Stimulated activated CD8-positive, alpha-beta memory T cell treated with anti-CD3 and anti-CD28 coated beads, Interleukin-12 subunit alpha, Interleukin-12 subunit beta, amount 100 ng/mL, for 24 hours (primary cell): ENCODE results near the gene SULF2.
"Not testable (repeated sequence)": the region's sequence is repeated elsewhere in the genome, so short reads cannot be mapped to it uniquely, and the experiment has no call there.

Experiments
- DNase-seq: peaks from one replicate; pipeline ENCODE4 v3.0.0-alpha.2; 2020; ENCODE audit errors: extremely low read depth

SULF2 gene

GRCh38 chr20:47785311-47785853 is at the start of gene SULF2:
TSS of gene SULF2 (minus strand) at chr20:47785481. CDS start at chr20:47757363, 28,118 bp downstream.
- DNase-seq, result no peak

- DNase-seq, result not testable (repeated sequence)
These were observed 46.4 kb upstream of the SULF2 start for GRCh38 chr20:47831675-47832074.

GRCh38 chr20:47826716-47827115 is 41.4 kb upstream of the SULF2 start:
- DNase-seq, result not testable (repeated sequence)

- DNase-seq, result not testable (repeated sequence)
These were observed 40.7 kb upstream of the SULF2 start for GRCh38 chr20:47826006-47826405.

GRCh38 chr20:47825011-47825762 is 39.9 kb upstream of the SULF2 start:
- no peak for DNase-seq

GRCh38 chr20:47823941-47824340 is 38.7 kb upstream of the SULF2 start:
- DNase-seq, result not testable (repeated sequence)

- DNase-seq, result no peak
These were observed 36.3 kb upstream of the SULF2 start for GRCh38 chr20:47821481-47822100.

- no peak for DNase-seq
These were observed 33.8 kb upstream of the SULF2 start for GRCh38 chr20:47818996-47819609.

- no peak for DNase-seq
These were observed 33.2 kb upstream of the SULF2 start for GRCh38 chr20:47818466-47818865.

- DNase-seq, result no peak
These were observed 32.7 kb upstream of the SULF2 start for GRCh38 chr20:47818016-47818415.

GRCh38 chr20:47817573-47817972 is 32.3 kb upstream of the SULF2 start:
- no peak for DNase-seq

GRCh38 chr20:47816487-47817451 is 31.5 kb upstream of the SULF2 start:
- no peak for DNase-seq

- DNase-seq, result no peak
These were observed 30.6 kb upstream of the SULF2 start for GRCh38 chr20:47815866-47816265.

GRCh38 chr20:47815416-47815806 is 30.1 kb upstream of the SULF2 start:
- DNase-seq, result no peak

GRCh38 chr20:47814632-47815415 is 29.5 kb upstream of the SULF2 start:
- no peak for DNase-seq

GRCh38 chr20:47810721-47811347 is 25.6 kb upstream of the SULF2 start:
- no peak for DNase-seq

- DNase-seq, result no peak
These were observed 24.9 kb upstream of the SULF2 start for GRCh38 chr20:47810116-47810677.

- DNase-seq, result no peak
These were observed 24.1 kb upstream of the SULF2 start for GRCh38 chr20:47809161-47809960.

GRCh38 chr20:47805951-47806350 is 20.7 kb upstream of the SULF2 start:
- no peak for DNase-seq
